ENCODE measurements around the gene NCKAP5.

Gene NCKAP5

DNA sequence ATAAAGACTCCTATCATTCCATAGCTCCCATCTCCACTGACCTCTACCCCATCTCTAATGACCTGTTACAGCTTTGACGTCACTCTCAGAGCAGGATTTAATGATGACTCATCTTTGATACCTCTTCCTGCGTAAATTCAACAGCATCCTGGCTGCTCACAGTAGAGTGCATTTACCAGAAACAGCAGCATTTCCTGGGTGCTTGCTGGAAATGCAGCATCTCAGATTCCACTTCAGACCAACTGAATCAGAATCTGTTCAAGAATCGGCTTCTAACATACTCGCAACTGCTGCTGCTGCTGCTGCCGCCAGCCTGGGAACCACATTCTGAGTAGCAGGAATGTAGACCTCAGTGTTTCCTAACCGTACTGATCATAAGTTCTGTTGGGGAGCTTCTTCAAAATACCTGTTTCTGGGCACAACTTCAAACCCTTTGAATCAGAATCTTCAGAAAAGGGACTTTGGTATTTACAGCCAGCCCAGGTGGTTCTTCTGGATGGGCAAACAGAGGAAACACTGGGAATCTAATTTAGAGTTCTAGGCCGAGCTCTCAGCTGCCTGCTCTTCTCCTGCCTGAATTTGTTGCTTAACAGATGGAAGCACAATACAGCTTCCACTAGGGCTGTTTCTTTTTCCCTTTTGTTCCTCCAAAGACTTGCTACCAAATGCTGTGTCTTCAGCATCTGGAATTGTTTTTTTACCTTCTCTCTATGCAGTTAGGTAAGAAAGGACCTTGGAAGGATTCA is 241.4 kb downstream of the NCKAP5 start:
- DNase-seq = no peak
- no peak for ATAC-seq

DNA sequence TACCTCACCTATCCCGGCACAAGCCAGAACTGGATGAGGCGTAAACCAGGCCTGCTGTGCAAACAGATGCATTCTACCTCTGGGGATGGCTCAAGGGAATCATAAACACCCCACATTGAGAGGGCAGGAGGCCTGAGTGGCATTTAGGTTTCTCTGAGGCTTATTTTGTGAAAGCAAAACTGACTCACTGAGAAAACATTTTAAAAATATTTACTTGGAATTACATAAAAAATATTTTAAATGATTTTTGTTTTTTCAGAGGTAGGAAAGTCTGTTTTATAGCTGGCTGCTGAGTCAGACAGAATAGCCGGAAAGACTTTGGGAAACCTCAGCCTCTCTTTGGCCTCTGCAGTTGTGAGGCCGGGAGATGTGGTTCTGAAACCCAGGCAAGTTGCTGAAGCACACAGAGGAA is 244.1 kb downstream of the NCKAP5 start:
- no peak for ATAC-seq
- no peak for DNase-seq

DNA sequence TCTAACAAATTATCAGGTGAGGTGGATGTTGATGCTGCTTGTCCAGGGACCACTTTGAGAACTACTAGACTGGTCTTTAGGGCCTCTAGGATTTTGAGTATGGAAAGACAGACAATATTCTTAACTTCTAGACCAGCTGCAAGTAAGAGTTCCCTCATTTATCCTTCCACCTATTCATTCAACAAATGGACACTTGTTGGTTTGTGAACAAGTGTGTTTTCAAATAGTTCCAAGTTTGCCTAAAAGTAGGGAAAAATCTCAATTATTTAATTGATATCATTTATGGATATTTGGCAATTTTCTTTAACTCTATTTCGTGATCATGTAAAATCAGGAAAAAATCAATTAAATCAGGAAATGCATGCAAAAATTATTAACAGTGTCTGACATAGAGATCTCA is 245.4 kb downstream of the NCKAP5 start:
- ATAC-seq (no peak), DNase-seq (no peak)

DNA sequence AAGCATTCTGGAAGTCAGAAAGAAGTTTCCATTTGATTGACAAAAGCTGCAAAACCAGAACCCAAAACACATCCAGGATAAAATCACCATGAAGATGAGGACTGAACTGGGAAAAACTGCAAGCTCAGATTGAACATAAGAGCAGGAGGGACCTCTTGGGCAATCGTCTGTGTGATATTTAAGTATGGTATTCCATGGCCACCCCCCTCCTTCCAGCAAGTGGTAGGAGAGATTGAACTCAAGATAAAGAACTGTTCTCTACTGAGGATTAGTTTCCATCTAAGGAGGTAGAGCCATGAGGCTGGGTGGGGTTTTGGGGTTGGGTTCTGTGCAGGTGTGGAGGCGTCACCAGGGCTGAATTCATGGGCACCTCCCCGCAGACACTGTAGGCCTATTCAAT is 251.1 kb downstream of the NCKAP5 start:
- DNase-seq (no peak), ATAC-seq (no peak)

DNA sequence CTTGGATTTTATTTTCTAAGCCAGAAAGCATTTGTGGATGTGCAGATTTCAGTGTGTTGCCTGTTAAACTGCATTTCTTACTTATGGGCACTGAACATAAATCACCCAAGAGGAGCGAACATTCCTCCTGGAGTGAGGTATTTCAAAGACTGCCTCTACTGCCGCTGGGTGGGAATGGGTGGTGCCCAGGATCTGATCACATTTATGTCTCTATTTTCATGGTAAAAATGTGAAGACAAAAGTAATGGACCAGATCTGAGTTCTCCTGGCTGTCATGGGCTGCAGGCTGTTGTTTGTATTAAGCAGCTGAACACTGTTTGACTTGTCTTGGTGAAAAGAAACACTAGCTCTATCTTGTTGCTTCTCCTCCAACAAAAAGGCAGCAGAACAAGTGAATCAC is 251.7 kb downstream of the NCKAP5 start:
- no peak for ATAC-seq

DNA sequence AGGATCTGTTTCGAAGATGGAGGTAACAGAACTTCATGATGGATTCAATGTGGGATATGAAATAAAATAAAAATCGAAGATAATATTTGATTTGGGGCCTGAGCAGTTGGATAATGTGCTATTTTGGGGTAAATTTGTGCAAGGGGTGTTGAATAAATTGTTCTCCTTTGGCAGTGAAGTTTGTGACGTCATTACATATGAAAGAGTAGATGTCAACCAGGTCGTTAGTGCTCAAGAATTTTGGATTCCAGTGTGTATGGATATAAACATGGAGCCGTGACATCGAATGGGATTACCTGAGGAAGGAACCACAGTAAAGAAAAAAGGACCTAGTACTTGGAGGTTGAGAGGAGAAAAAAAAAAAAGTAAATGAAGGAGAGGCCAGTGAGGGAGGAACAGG is 253.0 kb downstream of the NCKAP5 start:
- DNase-seq (no peak), ATAC-seq (no peak)

More for the DNA sequence above, 251.7 kb downstream of the NCKAP5 start:
- DNase-seq = no peak

DNA sequence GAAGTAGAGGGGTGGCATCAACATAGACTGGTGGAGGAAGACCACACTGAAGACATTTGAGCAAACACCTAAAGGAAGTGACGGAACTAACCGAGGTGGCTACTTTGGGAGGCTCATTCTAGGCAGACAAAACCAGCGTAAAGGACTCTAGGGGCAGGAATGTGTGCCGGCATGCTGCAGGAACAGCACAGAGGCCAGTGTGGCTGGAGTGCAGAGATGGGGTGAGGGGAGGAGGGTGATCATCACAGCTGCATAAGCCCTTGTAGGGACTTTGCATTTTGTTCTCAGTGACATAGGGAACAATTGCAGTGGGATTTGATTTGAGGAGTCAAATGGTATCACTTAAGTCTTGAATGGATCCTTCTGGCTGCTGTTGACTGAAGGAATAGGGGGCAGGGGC is 253.5 kb downstream of the NCKAP5 start:
- ATAC-seq (no peak), DNase-seq (no peak)

DNA sequence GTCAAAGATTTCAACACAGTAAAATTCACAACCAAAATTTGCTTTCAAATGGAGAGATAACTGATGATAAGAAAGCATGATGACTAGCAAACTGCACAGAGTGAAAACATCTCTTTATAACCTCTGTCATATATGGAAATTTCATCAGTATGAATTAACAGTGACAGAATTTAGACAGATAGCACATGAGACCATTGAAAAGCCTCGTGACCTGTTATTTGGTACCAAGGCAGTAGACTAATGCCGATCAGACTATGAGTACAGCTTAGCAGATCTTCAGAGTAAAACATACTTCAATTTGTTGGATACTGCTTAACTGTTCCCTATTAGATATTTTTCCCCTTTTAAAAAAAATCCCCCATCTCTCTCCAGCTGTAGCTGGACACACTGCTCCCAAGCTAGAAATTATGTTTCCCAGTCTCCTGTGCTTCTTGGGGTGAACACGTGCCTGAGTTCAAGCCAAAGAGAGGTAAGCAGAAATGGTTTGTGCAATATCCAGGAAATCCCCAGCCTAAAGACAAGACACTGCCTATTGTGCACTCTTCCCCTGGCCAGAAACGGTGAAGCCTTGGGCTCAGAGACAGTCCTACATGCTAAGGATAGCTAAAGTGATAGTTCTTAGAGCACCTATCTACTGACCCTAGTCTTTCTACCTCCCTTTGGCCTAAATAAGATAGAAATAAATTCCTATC is 256.1 kb downstream of the NCKAP5 start:
- ATAC-seq (no peak), DNase-seq (no peak)

DNA sequence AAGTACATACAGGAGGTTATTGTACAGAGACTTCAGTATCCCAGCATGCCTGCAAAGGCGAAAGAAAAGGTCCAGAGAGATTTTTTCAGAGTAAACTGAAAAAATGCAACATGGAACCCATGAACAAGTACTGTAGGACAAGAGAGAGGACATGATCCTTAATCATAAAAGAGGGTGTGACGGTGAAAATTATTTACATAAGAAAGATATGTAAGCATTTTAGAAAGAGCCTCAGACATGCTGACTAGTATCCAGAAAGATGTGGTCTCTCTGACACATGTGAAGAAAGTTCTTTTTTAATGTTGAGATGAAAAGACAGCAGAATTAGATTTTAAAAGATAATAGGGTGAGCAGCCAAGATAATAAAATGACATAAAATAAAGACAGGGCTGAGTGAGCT is 262.0 kb downstream of the NCKAP5 start:
- ATAC-seq (no peak), DNase-seq (no peak)

DNA sequence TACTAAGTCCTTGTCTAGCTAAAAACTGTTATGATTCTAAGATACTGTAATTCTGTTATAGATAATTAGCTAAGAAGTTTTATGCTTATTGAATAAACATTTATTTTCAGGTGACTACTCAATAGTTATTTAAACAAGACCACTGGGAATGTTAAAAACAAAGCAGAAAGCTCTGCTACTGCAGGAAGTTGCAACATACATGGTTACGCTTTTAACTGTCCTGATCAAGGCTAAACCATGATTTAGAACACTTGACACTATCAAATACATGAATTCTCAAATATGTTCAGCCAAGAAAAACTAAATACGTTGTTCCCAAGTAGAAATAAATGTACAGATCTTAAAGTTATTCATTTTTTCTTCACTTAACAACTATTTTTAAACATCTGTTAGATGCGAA is 263.9 kb downstream of the NCKAP5 start:
- DNase-seq (no peak), ATAC-seq (no peak)

DNA sequence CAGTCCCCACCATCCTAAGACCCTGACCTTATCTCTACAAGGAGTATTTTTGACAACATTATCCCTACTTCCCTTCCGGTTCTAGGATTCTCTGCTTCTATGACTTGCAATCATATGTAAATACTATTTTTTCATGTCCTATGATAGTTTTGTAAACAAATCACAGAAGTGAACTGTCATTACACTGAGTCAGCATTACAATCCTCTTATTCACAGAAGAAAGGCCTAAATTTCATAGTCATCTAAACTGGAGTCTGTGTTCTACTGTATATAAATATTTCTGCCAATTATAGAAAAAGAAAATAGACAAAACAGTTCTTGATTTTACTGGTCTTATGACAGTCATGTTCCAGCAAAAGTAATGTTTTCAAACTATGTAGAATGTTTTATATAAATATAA is 265.1 kb downstream of the NCKAP5 start:
- ATAC-seq = no peak

DNA sequence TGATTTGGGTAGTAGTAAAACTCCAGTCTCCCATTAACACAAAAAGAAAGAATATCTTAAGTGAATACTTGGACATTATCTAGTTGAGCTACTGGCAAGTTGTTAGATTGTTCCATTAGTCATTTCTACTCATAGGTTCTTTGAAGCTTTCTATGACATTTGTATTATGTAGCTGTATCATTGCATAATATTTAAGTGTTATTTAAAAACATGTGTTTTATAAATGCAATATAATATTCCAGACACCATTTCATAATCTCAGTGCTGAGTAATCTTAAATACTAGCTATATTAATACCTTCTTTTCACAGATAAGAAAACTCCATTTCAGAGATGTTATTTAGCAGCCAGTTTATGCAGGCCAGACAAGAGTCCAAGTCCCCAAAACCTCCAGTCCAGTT is 271.9 kb downstream of the NCKAP5 start:
- DNase-seq (no peak), ATAC-seq (no peak)

More for the DNA sequence above, 265.1 kb downstream of the NCKAP5 start:
- no peak for DNase-seq

DNA sequence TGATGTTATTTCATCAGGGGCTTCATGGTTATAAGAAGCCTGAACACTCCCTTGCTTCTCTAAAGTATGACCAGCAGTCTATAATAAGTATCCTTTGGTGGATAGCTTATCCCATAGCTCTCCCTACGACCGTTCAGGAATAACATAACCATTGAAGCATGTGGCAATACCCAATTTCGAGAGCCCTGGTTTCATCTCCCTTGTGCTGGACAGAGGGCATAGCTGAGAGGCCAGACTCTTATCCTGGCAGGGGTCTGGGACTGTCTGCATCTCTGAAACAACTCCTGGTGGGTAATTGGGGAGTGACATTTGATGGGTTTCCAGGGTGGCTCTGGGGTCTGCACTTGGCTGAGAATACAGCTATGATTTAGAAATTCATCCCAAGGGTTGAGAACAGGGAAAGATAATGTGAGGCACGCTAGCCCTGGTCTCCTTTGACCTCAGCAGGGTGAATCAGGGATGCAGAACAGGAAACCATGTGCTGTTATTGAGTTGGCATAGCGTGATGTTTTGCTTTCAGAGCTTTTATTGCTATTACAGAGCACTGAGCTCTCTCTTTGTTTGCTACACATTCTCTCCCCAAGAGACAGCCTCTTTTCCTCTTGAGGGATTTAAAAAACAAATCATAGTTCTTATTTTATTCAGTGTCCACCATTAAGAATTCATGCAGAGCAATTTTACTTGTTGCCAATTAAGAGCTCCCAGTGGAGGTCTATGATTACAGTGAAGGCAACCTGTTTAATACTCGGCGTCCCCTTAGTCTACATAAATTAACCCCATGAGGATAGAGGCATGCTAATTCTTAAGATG is 274.5 kb downstream of the NCKAP5 start:
- no peak for ATAC-seq
- no peak for DNase-seq

DNA sequence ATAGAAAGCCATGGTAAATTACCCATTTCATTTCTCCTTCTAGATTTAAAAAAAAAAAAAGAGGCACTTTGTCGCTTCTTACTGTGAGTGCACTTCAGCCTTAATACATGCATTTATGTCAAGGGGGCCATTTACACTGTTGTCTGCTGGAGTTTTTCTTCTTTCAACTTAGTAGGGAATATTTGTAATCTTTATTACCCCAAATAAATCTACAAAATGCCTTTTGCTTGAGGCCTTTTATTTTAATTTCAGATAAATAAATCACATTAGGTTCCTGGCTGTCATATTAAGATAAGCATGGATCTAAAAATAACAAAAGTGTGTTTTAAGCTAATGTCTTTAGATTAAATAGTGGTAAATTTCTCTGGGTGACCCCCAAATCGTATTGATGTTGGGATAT is 276.0 kb downstream of the NCKAP5 start:
- DNase-seq (no peak), ATAC-seq (no peak)

DNA sequence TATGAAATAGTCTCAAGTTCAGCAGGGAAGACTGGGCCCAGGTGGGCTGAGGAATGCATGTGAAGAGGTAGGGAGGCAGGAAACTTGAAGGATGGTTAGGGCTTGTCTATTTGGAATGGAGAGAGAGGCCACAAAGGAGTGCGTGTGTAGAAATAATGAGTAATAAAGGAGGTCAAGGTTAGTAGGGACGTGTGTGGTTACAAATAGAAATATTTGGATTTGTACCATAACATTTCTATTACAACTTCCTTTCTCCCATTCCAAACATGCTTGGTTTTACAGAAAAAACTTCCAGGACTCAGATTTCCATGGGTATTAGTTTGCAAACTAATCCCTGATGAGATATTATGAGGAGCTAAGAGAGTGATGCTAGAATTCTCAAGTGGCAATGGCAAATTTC is 280.6 kb downstream of the NCKAP5 start:
- no peak for DNase-seq

DNA sequence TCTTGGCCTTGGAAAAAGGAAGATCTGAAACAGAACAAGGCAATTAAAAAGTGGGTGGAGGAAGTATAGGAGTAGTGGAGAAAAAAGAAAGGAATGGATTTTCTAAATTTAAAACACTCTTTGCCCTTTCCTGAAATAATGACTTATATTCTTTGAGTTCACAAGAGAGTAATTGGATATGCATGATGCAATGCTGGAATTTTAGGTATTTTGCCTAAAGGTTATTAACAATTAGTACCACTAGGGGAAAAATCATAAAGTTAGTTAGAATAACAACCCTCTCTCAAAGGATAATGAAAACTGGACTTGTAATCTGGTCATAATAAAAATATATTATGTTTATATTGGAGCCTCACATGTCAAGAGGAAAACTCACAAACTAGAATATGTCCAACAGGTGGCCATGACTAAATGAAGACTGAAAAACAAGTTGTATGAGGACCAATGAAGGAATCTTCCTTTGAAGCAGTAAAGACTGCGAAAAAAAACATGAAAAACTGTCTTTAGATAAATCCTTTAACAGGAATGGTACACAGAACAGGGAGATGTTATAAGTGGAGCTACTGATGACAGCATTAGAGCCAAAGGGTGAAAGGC is 281.8 kb downstream of the NCKAP5 start:
- DNase-seq = no peak
- no peak for ATAC-seq

More for the DNA sequence above, 280.6 kb downstream of the NCKAP5 start:
- ATAC-seq = no peak

DNA sequence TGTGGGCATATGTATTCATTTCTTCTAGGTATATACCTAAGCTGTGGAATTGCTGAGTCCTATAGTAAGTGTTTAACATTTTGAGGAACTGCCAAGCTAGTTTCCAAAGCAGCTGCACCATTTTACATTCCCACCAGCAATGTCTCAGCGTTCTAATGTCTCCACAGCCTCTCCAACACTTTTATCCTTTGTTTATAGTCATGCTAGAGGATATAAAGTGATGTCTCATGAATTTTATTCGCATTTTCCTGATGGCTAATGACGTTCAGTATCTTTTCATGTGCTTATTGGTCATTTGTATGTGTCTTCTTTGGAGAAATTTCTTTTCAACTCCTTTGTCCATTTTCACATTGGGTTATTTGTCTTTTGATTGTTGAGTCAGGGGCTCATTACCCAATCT is 295.2 kb downstream of the NCKAP5 start:
- ATAC-seq = no peak

DNA sequence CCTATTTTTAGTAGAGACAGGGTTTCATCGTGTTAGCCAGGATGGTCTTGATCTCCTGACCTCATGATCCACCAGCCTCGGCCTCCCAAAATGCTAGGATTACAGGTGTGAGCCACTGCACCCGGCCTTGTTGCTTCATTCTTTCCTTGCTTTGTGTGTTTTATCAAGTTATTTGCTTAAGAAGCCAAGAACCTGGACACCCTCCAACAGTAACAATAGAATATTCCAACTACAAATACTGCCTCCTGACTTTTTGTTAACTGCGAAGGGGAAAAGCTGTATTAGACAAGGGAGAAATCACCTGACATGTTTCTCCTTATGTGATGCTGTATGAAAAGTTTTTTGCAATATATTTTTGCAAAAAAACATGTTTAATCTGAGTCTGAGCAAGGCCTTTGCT is 297.2 kb downstream of the NCKAP5 start:
- DNase-seq = no peak

More for the DNA sequence above, 295.2 kb downstream of the NCKAP5 start:
- no peak for DNase-seq

DNA sequence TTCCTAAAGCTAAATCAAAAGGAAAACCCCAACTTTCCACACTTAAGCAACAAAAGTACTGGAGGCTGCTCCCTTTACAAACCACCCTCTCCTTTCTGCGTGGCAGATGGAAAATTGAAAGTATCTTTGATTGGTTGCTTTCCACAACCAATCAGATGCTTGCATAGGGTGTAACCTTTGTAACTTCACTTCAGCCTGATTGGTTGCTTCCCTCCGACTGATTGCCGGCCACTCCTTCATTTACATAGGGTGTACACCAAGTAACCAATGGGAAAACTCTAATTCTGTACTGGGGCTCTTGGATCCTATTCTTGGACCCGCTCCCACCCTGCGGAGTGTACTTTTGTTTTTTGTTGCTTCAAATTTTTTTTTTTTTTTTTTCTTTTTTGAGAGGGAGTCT is 297.7 kb downstream of the NCKAP5 start:
- no peak for DNase-seq
- no peak for ATAC-seq

More for the DNA sequence above, 297.2 kb downstream of the NCKAP5 start:
- no peak for ATAC-seq

DNA sequence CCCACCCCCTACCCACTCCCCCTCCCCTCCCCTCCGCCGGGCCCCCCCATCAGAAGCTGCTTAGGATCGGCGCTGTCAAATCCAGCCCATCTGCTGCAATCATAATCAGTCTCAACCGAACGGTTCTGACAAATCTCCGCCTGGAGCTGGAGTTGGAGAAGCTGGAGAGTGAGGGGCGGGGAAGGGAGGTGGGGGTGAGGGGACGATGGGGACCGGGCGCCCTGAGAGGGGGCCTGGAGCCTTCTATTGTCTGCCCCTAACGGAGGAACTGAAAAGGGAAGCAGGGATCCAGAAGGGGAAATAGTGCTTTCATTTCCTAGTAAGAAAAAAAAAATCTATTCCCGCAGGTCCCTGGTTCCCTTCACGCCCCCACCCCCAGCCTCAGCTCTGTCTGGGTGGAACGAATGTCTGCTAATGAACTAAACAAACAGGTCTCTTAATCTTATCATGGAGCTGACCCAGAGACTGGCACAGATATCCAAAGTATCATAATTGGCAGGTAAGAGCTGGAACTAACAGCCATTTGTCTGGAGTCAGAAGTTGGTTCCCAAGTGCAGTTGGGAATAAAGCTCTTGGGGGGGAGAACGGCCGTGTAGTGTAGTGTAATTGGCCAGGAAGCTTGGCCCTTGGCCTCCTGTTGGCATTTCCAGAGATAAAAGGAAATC is 301.2 kb downstream of the NCKAP5 start:
- no peak for DNase-seq
- ATAC-seq = no peak

DNA sequence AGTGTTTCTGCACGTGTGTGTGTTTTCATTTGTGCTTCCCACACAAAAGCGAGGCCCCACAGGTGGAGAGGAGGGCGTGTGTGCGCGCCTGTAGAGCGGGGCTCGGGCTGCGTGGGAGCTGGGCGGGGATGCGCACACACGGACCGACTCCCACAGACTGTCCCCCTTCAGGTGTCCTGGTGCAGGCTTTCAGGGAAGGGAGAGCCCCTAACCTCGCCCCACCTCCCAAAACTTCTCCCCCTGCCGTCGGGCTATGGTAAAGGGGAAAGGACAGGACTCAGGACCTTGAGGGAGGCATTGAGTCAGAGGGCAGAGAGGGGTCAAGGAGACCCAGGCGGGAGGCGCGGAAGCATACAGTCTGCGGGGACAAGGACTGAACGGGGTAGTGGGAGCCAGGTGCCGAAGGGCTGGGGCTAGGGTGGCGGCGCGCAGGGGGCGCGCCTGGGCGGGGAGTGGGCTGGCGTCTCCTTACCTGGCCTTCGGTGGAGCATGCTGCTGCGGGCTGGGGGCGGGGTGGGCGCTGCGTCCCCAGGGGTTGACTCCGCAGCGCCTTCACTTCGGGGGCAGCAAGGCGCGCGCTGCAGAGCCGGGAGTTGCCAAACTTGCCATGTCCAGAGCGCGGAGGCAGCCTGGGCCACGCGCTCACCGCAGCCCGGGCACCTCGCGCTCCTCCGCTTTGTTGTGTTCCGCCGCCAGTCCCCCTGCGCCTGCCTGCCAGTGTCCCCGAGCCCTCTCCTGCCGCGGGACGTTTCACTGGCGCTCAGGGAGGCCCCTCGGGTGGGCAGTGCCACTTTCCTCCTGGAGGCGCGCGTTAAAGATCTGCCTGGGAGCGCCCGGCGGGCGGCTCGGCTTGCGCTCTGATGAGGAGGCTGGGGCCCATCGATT is 302.0 kb downstream of the NCKAP5 start:
- ATAC-seq = no peak

More for the DNA sequence above, 302.0 kb downstream of the NCKAP5 start:
- no peak for DNase-seq

All from stimulated activated naive CD8-positive, alpha-beta T cell treated with anti-CD3 and anti-CD28 coated beads, Interleukin-15, Interleukin-2, amounts not matched to agents 100 U/mL and 50 U/mL, for 24 hours (primary cell).